ENCODE data around the gene SEMA3B. TPM values are rescaled to one million over a fixed set of nuclear protein-coding genes. Genes with fewer than 3 reads are reported as not detected.

SEMA3B gene
- total and polyA plus RNA-seq, 4 donors: 39.6 to 95.7 (median 61.7) TPM

DNA sequence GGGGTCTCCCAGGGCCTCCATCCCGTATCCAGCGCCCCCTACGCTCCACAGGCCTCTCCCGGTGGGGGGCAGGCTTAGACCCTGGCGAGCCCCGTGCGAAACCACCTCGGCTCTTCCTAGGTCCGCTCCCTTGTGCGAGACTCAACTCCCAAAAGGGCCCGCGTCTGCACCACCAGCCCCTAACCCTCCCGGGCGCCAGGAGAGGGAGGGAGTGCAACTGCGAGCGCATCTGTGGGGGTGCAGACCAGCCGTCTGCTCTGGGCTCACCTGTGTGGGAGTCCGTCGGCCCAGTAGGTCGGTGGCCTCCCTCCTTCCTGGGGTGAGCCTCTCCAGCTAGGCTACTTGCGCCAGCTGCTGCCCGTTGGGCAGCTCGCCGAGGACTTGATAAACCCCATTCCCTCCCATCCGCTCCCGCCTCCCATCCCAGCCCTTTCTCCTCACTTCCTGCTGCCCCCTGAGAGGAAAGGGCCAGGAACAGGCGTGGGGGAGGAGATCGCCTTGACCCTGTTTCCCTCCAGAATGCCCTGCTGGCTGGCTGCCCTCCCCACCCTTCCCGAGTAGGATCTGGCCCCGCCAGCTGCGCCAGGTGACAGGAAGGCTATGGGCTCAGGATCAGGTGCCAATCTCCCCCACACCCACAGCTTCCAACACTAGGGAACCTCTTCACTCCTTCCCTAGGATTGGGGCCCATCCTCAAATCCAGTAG lies 53.6 kb downstream of the SEMA3B start, which contains the start of gene HYAL2:
HYAL2 (minus strand) TSS at position 360 of the 706 bp plus-strand sequence. CDS start 2,256 bp downstream, outside the sequence.
- Histone ChIP-seq H3K27ac (ENCODE audit: low read depth in 1 of 2, low read length in 1 of 2) (peak within 1 kb of the TSS; percentile 89 to 94), H3K9me3 (ENCODE audit: control insufficient read depth in 4 of 4, insufficient read depth in 3 of 4, low read length in 3 of 4) (no peaks in the 10 kb centered on the region), H3K27me3 (ENCODE audit: control insufficient read depth in 3 of 3, insufficient read depth in 3 of 3, low read length in 2 of 3) (no peaks in the 10 kb centered on the region), H3K4me3 (peak within 1 kb of the TSS; percentile 89), H3K36me3 (ENCODE audit: control insufficient read depth in 4 of 4, insufficient read depth in 4 of 4, low read length in 4 of 4) (peaks cover 0 to 29% (median 13%) of the 10 kb centered on the region in 4 donors), H3K4me1 (ENCODE audit: control insufficient read depth in 5 of 5, insufficient read depth in 5 of 5, low read length in 5 of 5) (peaks cover 0 to 58% (median 20%) of the 10 kb centered on the region in 5 donors), H3K9ac (ENCODE audit: insufficient read depth in 1 of 2, low read length in 2 of 2) (peak within 1 kb of the TSS; percentile 51 to 81)
- ATAC-seq (ENCODE audit: insufficient read depth, low FRiP score) (no peak), DNase-seq (peak; percentile 49 to 76 (median 52))
- TF ChIP-seq, protein P1, sequence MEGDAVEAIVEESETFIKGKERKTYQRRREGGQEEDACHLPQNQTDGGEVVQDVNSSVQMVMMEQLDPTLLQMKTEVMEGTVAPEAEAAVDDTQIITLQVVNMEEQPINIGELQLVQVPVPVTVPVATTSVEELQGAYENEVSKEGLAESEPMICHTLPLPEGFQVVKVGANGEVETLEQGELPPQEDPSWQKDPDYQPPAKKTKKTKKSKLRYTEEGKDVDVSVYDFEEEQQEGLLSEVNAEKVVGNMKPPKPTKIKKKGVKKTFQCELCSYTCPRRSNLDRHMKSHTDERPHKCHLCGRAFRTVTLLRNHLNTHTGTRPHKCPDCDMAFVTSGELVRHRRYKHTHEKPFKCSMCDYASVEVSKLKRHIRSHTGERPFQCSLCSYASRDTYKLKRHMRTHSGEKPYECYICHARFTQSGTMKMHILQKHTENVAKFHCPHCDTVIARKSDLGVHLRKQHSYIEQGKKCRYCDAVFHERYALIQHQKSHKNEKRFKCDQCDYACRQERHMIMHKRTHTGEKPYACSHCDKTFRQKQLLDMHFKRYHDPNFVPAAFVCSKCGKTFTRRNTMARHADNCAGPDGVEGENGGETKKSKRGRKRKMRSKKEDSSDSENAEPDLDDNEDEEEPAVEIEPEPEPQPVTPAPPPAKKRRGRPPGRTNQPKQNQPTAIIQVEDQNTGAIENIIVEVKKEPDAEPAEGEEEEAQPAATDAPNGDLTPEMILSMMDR (IDR thresholded peaks at IDR 0.05; ENCODE audit: control extremely low read depth, extremely low read depth): no peak
- 34 to 50% methylated on average over 27 to 31 of the region's 31 CpGs for WGBS, 2 donors

DNA sequence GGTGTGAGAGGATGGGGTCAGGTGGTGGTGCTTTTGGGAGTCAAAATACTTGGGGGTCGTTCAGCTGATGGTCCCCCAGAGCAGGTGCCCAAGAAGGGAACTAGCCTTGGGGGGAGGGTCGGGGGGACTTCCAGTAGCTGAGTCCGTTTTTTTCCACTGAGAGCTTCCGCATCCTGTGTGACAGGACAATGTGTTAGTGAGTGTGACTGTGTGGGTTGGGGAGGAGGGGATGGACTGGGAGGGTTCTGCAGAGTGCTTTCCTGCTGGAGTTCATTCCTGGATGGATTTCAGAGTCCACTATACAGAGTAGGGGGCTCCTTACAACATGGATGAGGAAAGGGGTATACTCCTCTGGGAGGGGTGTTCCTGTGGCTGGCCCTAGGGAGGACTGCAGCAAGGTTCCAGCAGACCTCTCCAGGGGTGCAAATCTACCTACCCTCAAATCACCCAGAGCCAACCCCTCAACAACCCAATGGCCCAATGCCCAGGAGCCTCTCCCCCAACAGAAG lies 54.2 kb downstream of the SEMA3B start:
- Histone ChIP-seq H3K27ac (ENCODE audit: low read depth in 1 of 2, low read length in 1 of 2) (peak overlapping the region; percentile 78 to 94), H3K36me3 (ENCODE audit: control insufficient read depth in 4 of 4, insufficient read depth in 4 of 4, low read length in 4 of 4) (peaks cover 0 to 24% (median 11%) of the 10 kb centered on the region in 4 donors), H3K4me1 (ENCODE audit: control insufficient read depth in 5 of 5, insufficient read depth in 5 of 5, low read length in 5 of 5) (peaks cover 0 to 55% (median 21%) of the 10 kb centered on the region in 5 donors), H3K9me3 (ENCODE audit: control insufficient read depth in 4 of 4, insufficient read depth in 3 of 4, low read length in 3 of 4) (no peaks in the 10 kb centered on the region), H3K9ac (ENCODE audit: insufficient read depth in 1 of 2, low read length in 2 of 2) (no peak overlapping the region), H3K27me3 (ENCODE audit: control insufficient read depth in 3 of 3, insufficient read depth in 3 of 3, low read length in 2 of 3) (no peaks in the 10 kb centered on the region), H3K4me3 (no peak overlapping the region)
- ATAC-seq (ENCODE audit: insufficient read depth, low FRiP score) (no peak), DNase-seq (peak; percentile 49 to 81 (median 63))
- WGBS, 2 donors: 26 to 28% methylated on average over 4 of the region's 4 CpGs
- TF ChIP-seq, protein P1 (IDR thresholded peaks at IDR 0.05; ENCODE audit: control extremely low read depth, extremely low read depth): no peak

DNA sequence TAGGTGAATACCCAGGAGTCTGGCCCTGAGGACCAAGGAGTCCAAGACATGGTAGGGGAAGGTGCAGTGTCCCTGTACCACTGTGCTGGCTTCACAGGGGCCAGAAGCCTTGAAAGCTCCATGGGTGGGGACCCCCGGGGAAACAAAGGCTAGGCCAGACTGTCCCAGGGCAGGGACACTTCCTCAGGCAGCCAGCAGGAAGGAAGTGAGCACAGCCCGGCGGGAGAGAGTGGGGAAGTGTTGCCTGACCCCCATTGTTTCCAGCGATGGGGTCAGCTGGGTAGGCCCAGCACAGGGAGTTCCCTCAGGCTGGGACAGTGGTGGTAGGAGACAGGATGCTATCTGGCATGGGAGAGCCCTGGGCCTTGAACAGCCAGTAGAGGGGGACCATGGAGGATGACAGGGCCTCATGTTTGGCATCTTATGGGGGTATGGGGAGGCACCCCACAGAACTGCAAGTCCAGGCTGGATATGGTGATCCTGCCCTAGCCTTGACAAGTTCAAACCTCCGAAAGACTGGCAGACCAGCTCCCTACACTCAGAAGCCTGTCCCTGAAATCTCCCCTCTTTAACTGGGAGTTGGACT lies 54.8 kb downstream of the SEMA3B start:
- ATAC-seq (ENCODE audit: insufficient read depth, low FRiP score): no peak
- peak in 2 of 3 donors; percentile 36 to 66 for DNase-seq
- no peaks in the 10 kb centered on the region for H3K27me3 ChIP-seq (ENCODE audit: control insufficient read depth in 3 of 3, insufficient read depth in 3 of 3, low read length in 2 of 3)
- H3K9me3 ChIP-seq (ENCODE audit: control insufficient read depth in 4 of 4, insufficient read depth in 3 of 4, low read length in 3 of 4): no peaks in the 10 kb centered on the region
- H3K4me3 ChIP-seq: no peak overlapping the region
- peak overlapping the region; percentile 78 to 94 for H3K27ac ChIP-seq (ENCODE audit: low read depth in 1 of 2, low read length in 1 of 2)
- no peak overlapping the region for H3K9ac ChIP-seq (ENCODE audit: insufficient read depth in 1 of 2, low read length in 2 of 2)
- peaks cover 2 to 55% (median 20%) of the 10 kb centered on the region in 5 donors for H3K4me1 ChIP-seq (ENCODE audit: control insufficient read depth in 5 of 5, insufficient read depth in 5 of 5, low read length in 5 of 5)
- peaks cover 0 to 19% (median 7%) of the 10 kb centered on the region in 4 donors for H3K36me3 ChIP-seq (ENCODE audit: control insufficient read depth in 4 of 4, insufficient read depth in 4 of 4, low read length in 4 of 4)
- TF ChIP-seq, protein P1 (IDR thresholded peaks at IDR 0.05; ENCODE audit: control extremely low read depth, extremely low read depth): no peak
- WGBS, 2 donors: 20 to 45% methylated on average over 5 of the region's 5 CpGs
